HAP-1 (cell line): ENCODE results near the gene GFPT2.

Experiments used
- DNase-seq, 2 experiments: peaks; one replicate each; pipeline ENCODE4 v3.0.0-alpha.2; 2016 to 2020; ENCODE audit warnings: low spot score in 2 of 2
- H3K27me3 ChIP-seq: fragments of 250-450 bp; sonication (Bioruptor Pico); 2 replicates; pipeline ENCODE4 v1.5.1; 2020; ENCODE audit warnings: low read depth, mild to moderate bottlenecking, moderate library complexity
- H3K36me3 ChIP-seq: fragments of 250-450 bp; sonication (Bioruptor Pico); replicated peaks from 2 replicates; pipeline ENCODE4 v1.5.1; 2020; ENCODE audit warnings: mild to moderate bottlenecking
- H3K4me1 ChIP-seq: fragments of 250-450 bp; sonication (Bioruptor Pico); 2 replicates; pipeline ENCODE4 v1.5.1; 2020; ENCODE audit warnings: mild to moderate bottlenecking
- H3K4me3 ChIP-seq: fragments of 250-450 bp; sonication (Bioruptor Pico); 2 replicates; pipeline ENCODE4 v1.5.1; 2020; ENCODE audit warnings: mild to moderate bottlenecking, moderate library complexity
- H3K9me3 ChIP-seq: fragments of 250-450 bp; sonication (Bioruptor Pico); 2 replicates; pipeline ENCODE4 v1.5.1; 2020; ENCODE audit warnings: mild to moderate bottlenecking, moderate library complexity
- in situ Hi-C: fragments of 300-500 bp; cut with MboI; formaldehyde crosslinking; loops from 3 replicates; pipeline ENCODE4 v1.14.3; 2020; ENCODE audit warnings: low sequenced_read_pairs, inconsistent platforms, mixed read lengths

The GFPT2 gene

GRCh38 chr5:180370861-180371641 lies 17.9 kb upstream of the GFPT2 start:
- Histone ChIP-seq H3K4me3 (no peak overlapping the region), H3K4me1 (no peaks in the 10 kb centered on the region), H3K9me3 (no peaks in the 10 kb centered on the region), H3K36me3 (no peaks in the 10 kb centered on the region), H3K27me3 (no peaks in the 10 kb centered on the region)
- DNase-seq = no peak
- in situ Hi-C loops = no loop called here

- in situ Hi-C loops = no loop called here
- H3K27me3 ChIP-seq = no peaks in the 10 kb centered on the region
Observed at GRCh38 chr5:180367991-180368390, 14.9 kb upstream of the GFPT2 start.

GRCh38 chr5:180367300-180367699 lies 14.2 kb upstream of the GFPT2 start:
- no peaks in the 10 kb centered on the region for H3K36me3 ChIP-seq
- no peak overlapping the region for H3K4me3 ChIP-seq
- DNase-seq = no peak
- H3K27me3 ChIP-seq = no peaks in the 10 kb centered on the region
- no peaks in the 10 kb centered on the region for H3K4me1 ChIP-seq
- no peaks in the 10 kb centered on the region for H3K9me3 ChIP-seq
- in situ Hi-C loops = no loop called here

More at GRCh38 chr5:180367991-180368390, 14.9 kb upstream of the GFPT2 start:
- no peak overlapping the region for H3K4me3 ChIP-seq
- H3K36me3 ChIP-seq = no peaks in the 10 kb centered on the region
- no peaks in the 10 kb centered on the region for H3K9me3 ChIP-seq
- H3K4me1 ChIP-seq = no peaks in the 10 kb centered on the region
- DNase-seq = no peak

DNA sequence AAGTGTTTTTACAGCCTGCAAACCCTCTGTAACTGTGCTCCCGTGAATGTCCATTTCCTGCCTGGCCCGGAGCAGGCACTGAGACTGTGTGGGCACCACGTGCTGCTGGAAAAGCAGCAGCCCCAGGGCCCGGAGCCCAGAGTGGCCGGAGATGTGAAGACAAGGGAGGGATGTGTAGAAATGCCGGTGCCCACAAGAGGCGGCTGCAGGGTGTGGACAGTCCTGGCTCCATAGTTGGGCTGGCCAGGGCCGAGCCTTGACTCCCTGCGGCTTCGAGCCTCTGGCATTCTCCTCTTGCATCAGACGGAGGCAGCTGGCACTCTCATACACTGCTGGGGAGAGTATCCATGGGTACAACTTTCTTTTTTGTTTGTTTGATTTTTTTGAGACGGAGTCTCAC lies 13.2 kb upstream of the GFPT2 start:
- DNase-seq = no peak
- in situ Hi-C loops = no loop called here
- Histone ChIP-seq H3K4me1 (no peaks in the 10 kb centered on the region), H3K27me3 (no peaks in the 10 kb centered on the region), H3K9me3 (no peaks in the 10 kb centered on the region), H3K4me3 (no peak overlapping the region), H3K36me3 (no peaks in the 10 kb centered on the region)

- Histone ChIP-seq H3K4me1 (no peaks in the 10 kb centered on the region), H3K9me3 (no peaks in the 10 kb centered on the region), H3K36me3 (no peaks in the 10 kb centered on the region), H3K27me3 (no peaks in the 10 kb centered on the region), H3K4me3 (no peak overlapping the region)
- in situ Hi-C loops = no loop called here
- DNase-seq = no peak
Observed at GRCh38 chr5:180365829-180366228, 12.7 kb upstream of the GFPT2 start.

GRCh38 chr5:180364306-180364856 lies 11.2 kb upstream of the GFPT2 start:
- in situ Hi-C loops = no loop called here

GRCh38 chr5:180360078-180360957 lies 7.2 kb upstream of the GFPT2 start:
- Histone ChIP-seq H3K4me3 (no peak overlapping the region), H3K36me3 (no peaks in the 10 kb centered on the region), H3K9me3 (no peaks in the 10 kb centered on the region), H3K27me3 (no peaks in the 10 kb centered on the region), H3K4me1 (no peaks in the 10 kb centered on the region)
- in situ Hi-C loops = no loop called here
- DNase-seq = no peak

More at GRCh38 chr5:180364306-180364856, 11.2 kb upstream of the GFPT2 start:
- Histone ChIP-seq H3K4me1 (no peaks in the 10 kb centered on the region), H3K9me3 (no peaks in the 10 kb centered on the region), H3K36me3 (no peaks in the 10 kb centered on the region), H3K4me3 (no peak overlapping the region), H3K27me3 (no peaks in the 10 kb centered on the region)
- DNase-seq = no peak

GRCh38 chr5:180358694-180359093 lies 5.6 kb upstream of the GFPT2 start:
- Histone ChIP-seq H3K9me3 (no peaks in the 10 kb centered on the region), H3K27me3 (no peaks in the 10 kb centered on the region), H3K4me3 (no peak overlapping the region), H3K36me3 (no peaks in the 10 kb centered on the region), H3K4me1 (no peaks in the 10 kb centered on the region)
- no peak for DNase-seq
- in situ Hi-C loops = no loop called here

DNA sequence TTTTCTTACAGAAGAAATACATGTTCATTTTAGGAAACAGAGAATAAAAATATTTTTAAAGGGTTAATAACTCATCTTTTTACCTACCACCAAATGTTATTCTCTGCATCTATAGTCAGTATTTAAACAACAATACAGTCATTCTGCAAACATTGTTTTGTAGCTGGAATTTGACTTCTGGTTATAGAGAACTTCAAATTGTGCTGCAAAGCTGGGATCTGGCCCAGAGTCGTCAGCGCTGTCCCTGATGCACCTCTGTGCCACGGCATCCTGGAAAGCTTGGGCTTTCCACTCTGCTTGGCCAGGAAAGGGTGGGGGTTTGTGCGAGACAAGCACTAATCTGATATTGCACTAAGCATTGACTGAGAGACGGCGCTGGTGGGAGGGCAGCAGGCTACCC lies 5.0 kb upstream of the GFPT2 start:
- H3K27me3 ChIP-seq = no peaks in the 10 kb centered on the region
- H3K9me3 ChIP-seq = no peaks in the 10 kb centered on the region

GRCh38 chr5:180354966-180355365 lies 1.8 kb upstream of the GFPT2 start:
- in situ Hi-C loops = no loop called here
- Histone ChIP-seq H3K27me3 (no peaks in the 10 kb centered on the region), H3K4me1 (peaks cover 6% of the 10 kb centered on the region; the same call in 1 of the 2 replicates), H3K4me3 (no peak overlapping the region), H3K36me3 (no peaks in the 10 kb centered on the region), H3K9me3 (no peaks in the 10 kb centered on the region)
- DNase-seq = no peak

More for the DNA sequence above, 5.0 kb upstream of the GFPT2 start:
- no peaks in the 10 kb centered on the region for H3K36me3 ChIP-seq
- no peak for DNase-seq
- no peaks in the 10 kb centered on the region for H3K4me1 ChIP-seq
- no peak overlapping the region for H3K4me3 ChIP-seq
- in situ Hi-C loops = no loop called here

- in situ Hi-C loops = no loop called here
- Histone ChIP-seq H3K36me3 (no peaks in the 10 kb centered on the region), H3K4me1 (peaks cover 6% of the 10 kb centered on the region; the same call in 1 of the 2 replicates), H3K4me3 (peak overlapping the region; percentile 66), H3K27me3 (no peaks in the 10 kb centered on the region), H3K9me3 (no peaks in the 10 kb centered on the region)
- DNase-seq = no peak
Observed at GRCh38 chr5:180353980-180354452, 880 bp upstream of the GFPT2 start.

DNA sequence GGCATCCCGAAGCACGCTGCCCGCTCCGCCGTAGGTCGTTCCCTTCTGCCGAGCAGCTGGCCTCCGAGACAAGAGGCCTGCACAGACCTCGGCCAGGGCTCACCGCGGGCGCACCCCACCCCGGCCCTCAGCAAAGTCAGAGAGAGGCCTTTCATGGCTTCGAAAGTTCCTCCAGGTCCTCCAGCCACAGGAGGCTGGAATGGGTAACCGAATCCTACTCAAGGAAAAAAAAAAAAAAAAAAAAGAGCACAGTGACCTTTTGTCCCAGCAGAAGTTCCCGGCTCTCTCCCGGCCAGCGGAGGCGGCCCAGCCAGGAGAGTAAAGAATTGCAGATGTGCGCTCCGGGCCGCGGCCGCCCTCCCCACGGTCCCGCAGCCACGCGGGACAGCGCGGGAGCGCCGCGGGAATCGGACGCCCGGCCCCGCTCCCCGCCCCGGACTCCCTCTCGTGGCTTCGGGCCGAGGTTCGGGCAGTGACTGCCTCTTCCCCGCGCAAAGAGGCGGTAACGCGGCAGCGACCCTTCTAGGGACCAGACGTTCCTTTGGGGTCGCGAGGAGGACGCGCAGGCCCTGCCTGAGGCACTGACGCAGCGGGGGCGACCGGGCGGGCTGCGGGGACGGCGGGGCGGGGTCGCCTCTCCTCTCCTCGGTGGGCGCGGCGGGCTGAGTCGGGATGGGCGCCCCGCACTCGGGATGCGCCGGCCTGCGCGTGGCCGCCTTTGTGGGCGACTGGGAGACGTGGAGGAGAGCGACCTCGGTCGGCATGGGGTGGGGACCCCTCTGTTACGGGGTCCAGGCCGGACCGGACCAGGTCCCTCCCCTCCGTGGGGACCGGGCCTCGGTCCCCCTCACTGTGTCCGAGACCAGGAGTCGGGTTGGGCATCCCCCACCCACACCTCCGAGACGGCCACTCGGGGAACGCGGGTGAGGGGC lies 754 bp downstream of the GFPT2 start:
- H3K36me3 ChIP-seq = no peaks in the 10 kb centered on the region
- no peaks in the 10 kb centered on the region for H3K9me3 ChIP-seq
- peaks cover 6% of the 10 kb centered on the region; the same call in 1 of the 2 replicates for H3K4me1 ChIP-seq
- peak; percentile 7 to 49 for DNase-seq
- in situ Hi-C loops = no loop called here
- H3K27me3 ChIP-seq = no peaks in the 10 kb centered on the region
- peak overlapping the region; percentile 66 for H3K4me3 ChIP-seq
